Kidney epithelial cell (primary cell): Measurements from ENCODE around the gene MAD2L1BP. TPM values are rescaled to one million over a fixed set of nuclear protein-coding genes. Genes with fewer than 3 reads are reported as not detected.
"Not testable (repeated sequence)": the region's sequence is repeated elsewhere in the genome, so short reads cannot be mapped to it uniquely, and the experiment has no call there.

ENCODE experiments used
- DNase-seq: peaks from one replicate; pipeline ENCODE4 v3.0.0-alpha.2; 2010; ENCODE audit warnings: low read depth
- H3K27me3 ChIP-seq: 2 replicates; pipeline ENCODE4 v1.6.0; 2011; ENCODE audit warnings: low read length; ENCODE audit not compliant: control insufficient read depth, insufficient read depth
- H3K36me3 ChIP-seq: 2 replicates; pipeline ENCODE4 v1.5.1; 2011; ENCODE audit warnings: low read length; ENCODE audit not compliant: control insufficient read depth, insufficient read depth
- H3K4me3 ChIP-seq: 2 replicates; pipeline ENCODE4 v1.5.1; 2011; ENCODE audit warnings: low read depth, mild to moderate bottlenecking, control low read depth, low read length
- CTCF ChIP-seq: IDR thresholded peaks from 2 replicates; pipeline ENCODE4 v1.5.1; 2011; ENCODE audit warnings: mild to moderate bottlenecking, moderate library complexity, low read length, control low read depth, inconsistent platforms; ENCODE audit not compliant: insufficient read depth, poor library complexity, severe bottlenecking
- total RNA-seq: library from RNA; depleted of rRNA; stranded (reverse); fragments of >200 nt; gene quantifications from 2 replicates; pipeline ENCODE4 v1.2.3, GENCODE V29; 2015

The MAD2L1BP gene
- total RNA-seq = 39.4 and 68.0 TPM in 2 replicates

GRCh38 chr6:43635387-43636307 lies at the start of gene MAD2L1BP:
TSS of gene MAD2L1BP (plus strand) at chr6:43635840. CDS start at chr6:43635876, 36 bp downstream.
- H3K36me3 ChIP-seq = no peaks in the 10 kb centered on the region
- DNase-seq = no peak
- peak within 1 kb of the TSS; percentile 69 for H3K4me3 ChIP-seq
- no peak for TF ChIP-seq CTCF
- H3K27me3 ChIP-seq = no peaks in the 10 kb centered on the region

DNA sequence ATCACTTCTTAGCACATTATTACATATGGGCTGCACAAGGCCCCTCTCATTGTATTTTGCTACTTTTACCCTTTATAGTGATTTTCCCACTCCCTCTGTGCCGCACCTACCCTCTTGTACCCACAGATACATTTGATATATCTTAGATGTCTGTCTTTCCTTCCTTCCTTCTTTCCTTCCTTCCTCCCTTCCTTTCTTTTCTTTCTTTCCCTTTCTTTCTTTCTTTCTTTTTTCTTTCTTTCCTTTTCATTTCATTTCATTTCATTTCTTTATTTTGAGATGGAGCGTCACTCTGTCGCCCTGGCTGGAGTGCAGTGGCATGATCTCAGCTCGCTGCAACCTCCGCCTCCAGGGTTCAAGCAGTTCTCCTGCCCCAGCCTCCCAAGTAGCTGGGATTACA lies 47.4 kb upstream of the MAD2L1BP start:
- Histone ChIP-seq H3K27me3 (no peaks in the 10 kb centered on the region), H3K4me3 (no peak overlapping the region), H3K36me3 (peaks cover 2% of the 10 kb centered on the region)
- no peak for DNase-seq
- TF ChIP-seq CTCF = no peak

- DNase-seq, H3K36me3 ChIP-seq, H3K27me3 ChIP-seq: not testable (repeated sequence)
Measured at GRCh38 chr6:43589564-43589963, 46.1 kb upstream of the MAD2L1BP start.

GRCh38 chr6:43593938-43594337 lies 41.7 kb upstream of the MAD2L1BP start:
- Histone ChIP-seq H3K36me3 (no peaks in the 10 kb centered on the region), H3K4me3 (no peak overlapping the region), H3K27me3 (no peaks in the 10 kb centered on the region)
- TF ChIP-seq CTCF = no peak
- DNase-seq = no peak

More at GRCh38 chr6:43589564-43589963, 46.1 kb upstream of the MAD2L1BP start:
- not testable (repeated sequence) for H3K4me3 ChIP-seq

DNA sequence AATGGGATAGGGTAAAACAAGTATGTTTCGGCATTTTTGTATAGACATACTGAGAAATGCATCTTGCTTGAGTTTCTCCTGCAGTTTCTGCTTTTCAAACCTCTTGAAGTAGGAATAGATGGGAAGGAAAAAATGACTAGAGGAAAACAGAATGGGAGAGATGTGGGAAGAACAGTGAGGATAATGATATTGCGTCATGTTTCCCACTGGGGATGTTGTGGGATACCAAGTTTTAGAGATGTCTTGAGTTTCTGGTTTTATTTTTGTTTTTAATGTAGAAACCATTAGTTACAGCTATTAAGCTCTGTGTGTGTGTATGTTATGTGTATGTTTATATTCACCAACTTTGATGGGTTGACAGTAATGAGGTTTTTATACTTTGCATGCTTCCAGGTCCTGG lies 35.0 kb upstream of the MAD2L1BP start:
- no peak for TF ChIP-seq CTCF
- Histone ChIP-seq H3K27me3 (no peaks in the 10 kb centered on the region), H3K36me3 (no peaks in the 10 kb centered on the region), H3K4me3 (no peak overlapping the region)
- DNase-seq = no peak

- no peak overlapping the region for H3K4me3 ChIP-seq
- no peaks in the 10 kb centered on the region for H3K27me3 ChIP-seq
- TF ChIP-seq CTCF = no peak
- no peaks in the 10 kb centered on the region for H3K36me3 ChIP-seq
- DNase-seq = no peak
Measured at GRCh38 chr6:43604174-43604573, 31.5 kb upstream of the MAD2L1BP start.
